Stimulated activated CD8-positive, alpha-beta memory T cell treated with anti-CD3 and anti-CD28 coated beads, Interleukin-4, amount 100 ng/mL, for 24 hours (primary cell): ENCODE results near the gene CLSTN2.

Experiments used
- DNase-seq: peaks from one replicate; pipeline ENCODE4 v3.0.0-alpha.2; 2020; ENCODE audit warnings: low read depth

Gene CLSTN2

GRCh38 chr3:140508550-140508949 lies 573.6 kb downstream of the CLSTN2 start:
- no peak for DNase-seq

DNA sequence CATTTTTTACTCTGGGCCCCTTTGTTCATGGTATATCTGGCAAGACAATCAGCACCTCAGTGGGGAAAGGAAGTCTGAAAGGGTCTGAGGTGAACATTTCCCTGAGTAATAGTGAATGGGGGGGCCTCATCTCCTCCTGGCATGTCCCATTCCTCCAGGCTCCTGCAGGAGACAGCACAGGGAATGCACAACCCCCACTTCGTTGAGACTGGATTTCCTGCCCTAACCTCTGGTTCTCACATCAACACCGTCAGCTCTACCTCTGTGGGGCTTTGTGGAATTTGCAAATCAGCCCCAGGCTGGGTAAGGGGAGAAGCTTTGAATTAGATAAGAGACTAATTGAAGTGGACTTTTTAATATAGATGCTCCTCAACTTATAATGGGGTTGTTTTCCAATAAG lies 574.5 kb downstream of the CLSTN2 start:
- no peak for DNase-seq

DNA sequence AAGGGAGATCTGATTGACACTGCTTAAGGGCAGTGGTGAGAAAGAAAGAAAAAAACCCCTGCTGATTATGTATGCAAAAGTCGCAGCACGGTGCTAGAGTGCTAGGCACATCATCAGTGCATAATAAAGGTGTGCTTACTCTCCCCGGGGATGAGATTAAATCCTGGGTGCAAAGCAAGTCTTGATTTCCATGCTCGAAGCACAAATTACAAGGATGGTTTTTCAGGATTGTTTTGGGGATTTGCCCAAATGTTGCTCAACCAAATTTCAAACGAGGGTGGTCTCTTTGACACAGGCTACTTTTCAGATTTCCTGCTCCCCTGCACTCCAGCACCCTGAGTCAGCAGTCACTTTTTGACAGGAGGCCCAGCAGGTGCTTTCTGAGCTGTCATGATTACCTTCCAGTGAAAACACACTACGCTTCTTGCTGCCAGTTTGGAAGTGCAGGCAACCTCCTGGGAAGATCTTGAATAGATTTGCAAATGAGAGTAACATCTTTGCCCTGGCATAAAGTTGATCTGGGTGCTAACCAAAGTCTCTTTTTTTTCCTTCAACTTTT lies 575.4 kb downstream of the CLSTN2 start:
- DNase-seq, result no peak

DNA sequence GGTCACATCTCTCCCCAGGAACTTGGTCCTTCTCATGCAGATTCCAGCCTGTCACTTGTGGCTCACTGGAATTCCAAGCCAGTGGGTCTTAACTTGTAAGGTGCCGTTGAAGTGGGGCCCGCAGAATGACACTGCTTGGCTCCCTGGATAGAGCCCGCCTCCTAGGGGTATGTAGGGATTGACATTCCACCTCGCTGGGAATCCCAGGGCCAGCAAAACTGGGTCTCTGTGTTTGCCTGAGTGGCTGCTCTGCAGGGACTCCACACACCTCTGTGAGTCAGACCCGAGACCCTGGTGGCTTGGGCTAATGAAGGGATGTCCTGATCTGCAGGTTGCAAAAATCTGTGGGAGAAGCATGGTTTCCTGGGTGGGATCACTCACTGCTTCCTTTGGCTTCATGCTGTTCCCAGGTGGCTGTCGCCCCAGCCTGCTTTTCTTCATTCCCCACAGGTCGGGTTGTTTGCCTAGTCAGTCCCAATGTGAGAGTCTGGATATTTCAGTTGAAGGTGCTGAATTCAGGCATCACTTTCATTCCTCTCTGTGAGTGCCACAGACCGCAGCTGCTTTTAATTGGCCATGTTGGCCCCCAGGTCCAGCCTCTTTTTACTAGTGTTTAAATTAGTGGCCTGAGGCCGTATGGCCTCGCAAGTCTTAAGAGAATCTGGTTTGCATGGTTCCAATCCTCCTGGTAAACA lies 586.9 kb downstream of the CLSTN2 start:
- DNase-seq, result no peak

- DNase-seq, result no peak
Measured at GRCh38 chr3:140522653-140523380, 587.8 kb downstream of the CLSTN2 start.

GRCh38 chr3:140523600-140523999 lies 588.6 kb downstream of the CLSTN2 start:
- no peak for DNase-seq

- DNase-seq, result no peak
Measured at GRCh38 chr3:140527156-140527555, 592.2 kb downstream of the CLSTN2 start.

GRCh38 chr3:140529096-140529495 lies 594.1 kb downstream of the CLSTN2 start:
- DNase-seq, result no peak

GRCh38 chr3:140529558-140529957 lies 594.6 kb downstream of the CLSTN2 start:
- no peak for DNase-seq

DNA sequence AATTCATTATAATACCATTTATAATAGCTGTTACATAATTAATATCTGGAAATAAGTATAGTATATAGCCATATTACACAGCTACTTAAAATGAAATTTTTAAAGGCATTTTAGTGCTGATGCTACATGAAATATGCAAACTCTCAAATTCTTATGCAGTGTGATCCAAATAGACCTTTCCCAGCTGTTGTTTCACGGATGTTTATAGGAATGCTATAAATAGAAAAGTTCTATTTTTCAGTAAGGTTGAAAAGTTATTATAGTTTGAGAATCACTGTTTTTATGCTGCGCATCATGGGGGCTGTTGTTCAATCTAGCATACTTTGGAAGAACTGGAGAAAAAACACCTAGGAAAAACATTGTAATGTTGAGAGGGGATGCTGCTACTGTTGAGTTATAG lies 595.1 kb downstream of the CLSTN2 start:
- no peak for DNase-seq

- no peak for DNase-seq
Measured at GRCh38 chr3:140530603-140531002, 595.6 kb downstream of the CLSTN2 start.

- no peak for DNase-seq
Measured at GRCh38 chr3:140532793-140533330, 597.9 kb downstream of the CLSTN2 start.

- DNase-seq, result no peak
Measured at GRCh38 chr3:140536926-140537726, 602.1 kb downstream of the CLSTN2 start.

GRCh38 chr3:140537727-140538082 lies 602.7 kb downstream of the CLSTN2 start:
- DNase-seq, result no peak

- DNase-seq, result no peak
Measured at GRCh38 chr3:140540262-140540661, 605.3 kb downstream of the CLSTN2 start.

DNA sequence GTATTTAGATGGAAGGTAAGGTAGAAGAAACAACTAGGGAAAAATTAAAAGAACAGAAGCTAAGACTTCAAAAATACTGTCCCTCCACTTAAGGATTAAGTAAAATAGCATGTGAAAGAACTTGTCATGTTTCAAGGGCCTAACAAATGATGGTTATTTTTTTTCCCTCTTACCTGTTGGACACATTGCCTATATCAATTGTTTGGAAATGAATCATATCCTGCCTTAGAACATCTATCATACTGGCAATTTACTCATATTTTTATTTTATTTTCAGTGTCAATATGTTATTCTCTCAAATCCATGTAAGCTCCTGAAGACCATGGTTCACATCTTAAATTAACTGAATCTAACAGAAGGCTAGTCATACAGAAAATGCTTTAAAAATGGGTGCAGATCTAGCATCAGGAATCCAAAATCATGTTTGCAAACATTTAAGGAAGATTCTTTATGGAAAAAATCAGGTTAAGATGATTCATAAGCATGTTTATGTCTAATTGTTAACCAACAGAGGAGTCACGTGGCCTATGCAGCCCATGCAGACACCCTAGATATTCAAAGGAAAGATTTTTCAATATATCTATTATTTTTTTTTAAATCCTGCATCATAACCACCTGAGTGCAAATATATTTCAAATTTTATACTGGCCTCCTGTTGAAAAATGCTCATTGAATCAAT lies 607.1 kb downstream of the CLSTN2 start:
- DNase-seq, result no peak

GRCh38 chr3:140545197-140545596 lies 610.2 kb downstream of the CLSTN2 start:
- no peak for DNase-seq

DNA sequence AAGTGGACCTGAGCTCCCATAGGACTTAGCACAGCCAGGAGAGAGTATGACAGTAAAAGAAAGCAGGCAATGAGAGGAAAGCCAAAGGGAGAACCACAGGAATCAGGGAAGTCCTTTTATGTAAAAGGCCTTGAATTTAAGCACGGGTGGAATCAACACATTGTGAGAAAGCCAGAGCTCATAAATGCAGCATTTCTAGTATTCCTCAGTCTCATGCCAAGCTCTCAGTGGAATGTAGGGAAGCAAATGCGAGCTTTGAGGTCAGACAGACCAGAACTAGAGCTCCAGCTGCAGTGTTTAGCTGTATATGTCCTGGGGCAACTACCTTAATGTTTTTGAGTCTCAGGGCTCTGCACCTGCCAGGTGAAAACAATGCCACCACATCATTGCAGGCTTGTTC lies 610.8 kb downstream of the CLSTN2 start:
- DNase-seq, result no peak

DNA sequence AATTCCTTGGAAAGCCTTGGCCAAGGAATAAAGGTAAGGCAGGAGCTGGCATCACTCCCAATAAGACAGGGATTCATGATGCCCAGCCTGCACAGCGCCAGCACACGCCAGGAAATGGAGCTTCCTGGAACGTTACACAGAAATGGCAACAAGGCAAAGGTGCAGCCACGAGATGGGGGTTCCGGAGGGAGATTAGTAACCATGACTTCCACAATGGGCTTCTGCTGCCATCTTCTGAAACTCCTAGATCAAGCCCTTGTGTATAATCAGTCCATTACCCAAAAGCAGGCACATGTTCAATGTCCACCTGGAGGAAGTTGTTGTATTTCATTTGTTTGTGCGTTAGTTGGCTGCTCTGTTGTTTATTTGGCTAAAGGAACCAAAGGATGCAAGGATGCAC lies 611.7 kb downstream of the CLSTN2 start:
- DNase-seq, result no peak

DNA sequence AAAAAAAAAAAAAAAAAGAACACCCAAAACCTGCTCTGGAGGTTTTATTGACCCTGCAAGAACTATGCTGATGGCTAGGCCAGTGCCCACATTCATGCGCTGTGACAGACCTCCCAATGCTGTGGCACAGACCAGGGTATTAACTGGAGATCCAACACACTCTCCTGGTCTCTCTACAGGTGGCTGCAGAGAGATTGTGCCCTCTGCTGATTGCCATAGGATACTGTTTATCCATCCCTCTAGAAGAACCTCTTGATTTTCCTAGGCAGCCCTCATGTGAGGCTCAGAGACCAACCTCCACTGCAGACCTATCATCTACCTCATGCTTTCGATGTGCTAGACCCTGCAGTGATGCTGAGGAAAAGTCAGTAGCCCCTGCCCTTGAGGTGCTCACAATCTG lies 617.4 kb downstream of the CLSTN2 start:
- no peak for DNase-seq

GRCh38 chr3:140552898-140553297 lies 617.9 kb downstream of the CLSTN2 start:
- no peak for DNase-seq

- DNase-seq, result no peak
Measured at GRCh38 chr3:140553591-140553990, 618.6 kb downstream of the CLSTN2 start.
